ENCODE measurements around the gene SNX8.

SNX8 gene

DNA sequence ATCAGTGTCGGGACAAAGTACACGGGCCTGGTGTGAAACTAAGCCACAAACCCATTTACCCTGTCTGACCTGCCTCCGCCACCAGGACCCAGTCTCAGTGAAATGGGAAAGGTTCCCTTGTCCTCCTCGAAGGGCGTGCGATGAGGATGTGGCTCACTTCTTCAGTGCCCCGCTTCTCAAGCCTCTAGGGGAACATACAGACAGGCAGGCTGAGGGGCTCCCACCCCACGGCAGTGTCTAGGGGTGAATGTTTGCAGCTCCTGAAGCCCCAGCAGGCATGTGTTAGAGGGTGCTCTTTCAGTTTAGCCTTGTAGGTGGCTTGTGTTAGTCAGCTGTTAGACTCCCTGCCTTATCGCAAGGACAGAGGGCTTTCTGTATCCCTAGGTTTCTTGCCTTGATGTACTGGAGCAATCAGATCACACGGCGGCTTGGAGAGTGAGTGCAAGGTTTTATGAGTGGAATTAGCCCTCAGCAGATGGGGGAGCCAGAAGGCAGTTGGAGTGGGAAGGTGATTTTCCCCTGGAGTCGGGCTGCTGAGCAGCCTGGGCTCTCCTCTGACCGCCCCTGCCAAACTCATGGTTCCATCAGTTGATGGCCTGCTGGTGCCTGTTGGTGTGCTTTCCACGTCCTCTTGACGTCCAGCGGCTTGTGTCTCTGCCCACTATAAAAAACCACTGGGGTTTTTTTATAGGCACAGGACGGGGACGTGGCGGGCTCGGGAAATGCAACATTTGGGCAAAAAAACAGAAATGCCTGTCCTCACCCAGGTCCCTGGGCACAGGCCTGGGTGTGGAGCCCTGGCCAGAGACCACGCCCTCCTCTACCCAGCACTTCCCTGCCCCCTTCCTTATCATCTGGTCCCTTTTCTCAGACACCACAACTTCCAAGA, 71.5 kb downstream of the SNX8 start:
- DNase-seq: no peak

DNA sequence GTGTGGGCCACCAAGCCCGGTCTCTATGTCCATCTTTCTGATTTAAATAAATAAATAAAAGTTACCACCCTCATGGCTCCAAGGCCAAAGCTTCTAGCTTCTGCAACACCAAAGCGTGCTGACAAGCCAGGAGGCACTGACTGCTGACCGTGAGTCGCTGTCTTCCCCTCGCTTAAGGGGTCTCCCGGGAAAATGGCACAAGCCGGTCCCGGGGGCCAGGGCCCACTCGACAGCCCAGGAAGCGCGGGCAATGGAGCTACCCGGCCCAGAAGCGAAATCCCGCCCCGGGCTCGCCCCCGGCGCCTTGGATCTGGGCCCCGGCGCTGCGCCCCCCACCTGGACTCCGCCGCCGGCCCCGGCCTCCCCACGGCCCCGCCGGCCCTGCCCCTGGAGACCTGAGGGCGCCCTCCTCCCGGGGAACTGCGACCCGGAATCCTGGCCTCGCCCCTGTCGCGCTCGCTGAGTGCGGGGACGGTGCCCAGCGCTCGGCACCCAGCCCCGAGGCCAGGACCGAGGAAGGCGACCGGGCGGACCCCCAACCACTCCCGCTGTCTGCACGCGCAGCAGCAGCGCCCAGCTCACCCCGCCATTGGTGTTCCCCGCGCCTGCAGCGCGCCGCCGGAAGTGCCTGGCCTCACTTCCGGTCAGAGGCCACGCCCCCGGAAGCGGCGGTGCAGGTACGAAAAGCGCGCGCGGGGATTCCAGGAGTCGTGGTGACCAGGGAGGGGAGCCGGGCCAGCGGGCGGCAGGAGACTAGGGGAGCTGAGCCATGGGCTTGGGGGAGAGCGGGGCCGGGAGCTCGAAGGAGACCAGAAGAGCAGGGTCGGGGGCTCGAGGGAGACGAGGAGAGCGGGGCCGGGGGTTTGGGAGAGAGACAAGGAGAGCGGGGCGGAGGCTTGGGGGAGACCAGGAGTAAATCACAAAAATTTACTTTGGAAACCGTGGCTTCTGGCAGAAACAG, 72.4 kb downstream of the SNX8 start, which contains the start of the genes MRM2 and NUDT1:
Gene MRM2 (minus strand): TSS at position 626 of the 961 bp plus-strand sequence. CDS start 36 bp downstream, at position 590.
Gene NUDT1 (plus strand): TSS at position 647 of the 961 bp plus-strand sequence. CDS start 2,349 bp downstream, outside the sequence.
- peak; percentile 74 for DNase-seq

DNA sequence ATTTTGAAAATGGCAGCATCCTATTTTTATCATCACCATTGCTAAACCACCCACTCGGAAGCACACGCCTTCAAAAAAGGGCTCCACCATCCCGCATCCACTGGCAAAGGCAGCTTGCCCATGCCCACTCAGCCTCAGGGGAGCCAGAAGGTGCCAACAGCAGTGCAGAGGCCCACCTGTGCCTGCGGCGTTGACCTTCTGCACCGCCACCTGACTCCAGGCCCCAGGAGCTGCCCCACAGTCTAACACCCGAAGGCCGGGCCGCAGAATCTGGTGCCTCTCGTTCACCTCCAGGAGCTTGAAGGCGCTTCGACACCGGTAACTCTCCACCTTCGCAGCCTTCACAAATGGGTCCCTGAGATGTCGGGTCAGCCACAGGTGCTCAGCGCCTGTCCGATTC, 75.0 kb downstream of the SNX8 start:
- DNase-seq: no peak

DNA sequence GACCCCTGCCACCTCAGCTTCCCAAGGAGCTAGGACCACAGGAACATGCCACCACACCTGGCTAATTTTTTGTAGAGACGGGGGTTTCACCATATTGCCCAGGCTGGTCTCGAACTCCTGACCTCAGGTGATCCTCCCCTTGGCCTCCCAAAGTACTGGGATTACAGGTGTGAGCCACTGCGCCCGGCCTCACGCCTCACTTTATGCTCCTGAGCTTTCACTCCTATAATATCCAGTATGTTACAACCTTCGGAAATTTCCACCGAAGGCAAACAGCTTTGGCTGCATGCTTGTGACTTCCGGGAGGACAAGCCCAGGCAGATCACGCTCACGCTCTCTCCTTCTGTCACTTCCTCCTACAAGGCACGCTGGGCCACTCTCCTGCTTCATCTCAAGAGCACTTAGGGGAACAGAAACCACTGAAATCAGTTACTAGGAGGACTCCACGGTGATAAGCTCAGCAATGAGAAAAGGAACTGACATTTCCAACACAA, 77.1 kb downstream of the SNX8 start:
- no peak for DNase-seq

DNA sequence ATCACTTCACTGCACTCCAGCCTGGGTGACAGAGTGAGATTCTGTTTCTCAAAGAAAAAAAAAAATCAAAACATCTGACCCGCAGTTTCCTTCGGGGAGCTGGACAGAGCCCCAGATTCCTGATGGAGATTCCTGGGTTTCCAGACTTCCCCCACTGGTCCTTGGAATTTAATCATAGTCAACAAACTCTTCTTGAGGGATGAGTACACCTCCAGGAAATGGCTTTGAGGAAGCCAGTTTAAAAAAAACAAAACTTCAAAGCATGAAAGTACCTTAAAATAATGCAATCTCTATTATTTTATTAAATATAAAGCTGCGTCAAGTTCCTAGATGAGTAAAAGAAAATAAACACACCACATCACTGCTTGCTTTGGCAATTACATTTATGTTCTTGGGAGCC, 80.3 kb downstream of the SNX8 start:
- DNase-seq: no peak

DNA sequence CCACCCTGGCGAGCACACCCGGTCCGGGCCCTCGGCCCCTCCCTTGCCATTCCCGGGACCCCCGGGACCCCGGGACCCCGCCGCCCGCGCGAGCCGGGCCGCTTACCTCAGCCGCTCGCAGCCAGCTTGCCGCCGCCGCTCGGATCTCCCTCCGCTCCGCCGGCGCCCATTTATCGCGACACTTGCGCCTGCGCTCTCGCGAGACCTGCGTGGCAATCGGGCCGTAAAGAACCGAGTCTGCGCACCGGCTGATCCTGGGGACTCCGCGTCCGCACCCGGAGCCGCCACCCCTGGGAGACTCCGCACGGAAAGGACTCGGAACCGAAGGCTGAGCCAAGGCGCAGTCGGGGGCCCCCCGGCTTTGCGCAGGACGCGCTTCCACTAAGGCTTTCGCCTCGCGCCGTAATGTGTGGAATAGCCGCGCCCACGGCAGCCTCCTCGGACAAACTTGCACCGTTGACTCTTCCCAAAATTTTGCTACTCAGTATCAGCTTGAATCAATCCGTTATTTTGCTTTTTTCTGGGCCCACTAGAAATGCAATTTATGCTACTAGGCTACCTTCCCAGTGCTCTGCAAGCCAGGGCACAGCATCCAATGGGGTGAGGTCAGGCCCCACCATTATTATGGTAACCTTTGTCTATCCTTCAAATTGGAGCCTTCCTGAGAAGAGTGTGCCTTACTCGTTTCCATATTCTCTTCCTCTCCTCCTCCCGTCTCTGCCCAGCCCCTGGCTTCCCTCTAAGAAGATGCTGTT, 81.3 kb downstream of the SNX8 start, which contains the start of gene MAD1L1:
Gene MAD1L1 (minus strand): TSS at position 180 of the 755 bp plus-strand sequence. CDS start 2,812 bp downstream, outside the sequence.
- DNase-seq: peak; percentile 79

DNA sequence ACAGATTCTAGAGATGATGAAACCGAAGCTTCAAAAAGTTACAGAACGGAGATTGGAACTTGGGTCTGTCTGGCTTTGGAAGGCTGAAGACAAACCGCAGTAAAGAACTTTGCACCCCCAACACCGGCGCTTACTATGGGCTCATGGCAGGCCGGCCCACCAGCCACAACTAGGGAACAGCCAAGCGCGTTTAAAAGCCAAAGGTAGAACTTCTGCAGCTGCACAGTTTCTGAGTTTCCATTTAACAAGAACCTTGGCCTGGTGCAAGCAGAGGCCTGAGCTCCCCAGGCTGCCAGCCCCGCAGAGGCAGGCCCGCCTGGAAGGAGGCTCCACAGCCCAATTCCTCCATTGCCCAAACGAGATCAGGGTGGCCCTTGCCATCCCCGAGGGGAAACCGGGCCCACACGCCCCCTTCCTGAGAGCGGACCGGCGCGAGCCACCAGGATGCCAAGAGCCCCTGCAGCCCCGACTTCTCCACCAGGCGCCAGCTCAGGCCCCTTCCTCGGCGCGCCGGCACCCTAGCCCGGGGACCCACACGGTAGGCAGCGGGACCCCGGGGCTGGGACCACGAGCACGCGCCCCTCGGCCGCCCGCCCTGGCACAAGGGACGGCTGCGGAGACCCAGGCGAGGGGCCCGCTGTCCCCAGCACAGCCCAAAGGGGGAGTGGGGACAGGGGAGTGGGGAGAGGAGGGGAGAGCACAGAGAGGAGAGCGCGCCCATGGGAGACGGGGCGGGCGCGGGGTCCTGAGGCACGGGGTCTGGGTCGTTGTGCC, 82.1 kb downstream of the SNX8 start:
- no peak for DNase-seq

DNA sequence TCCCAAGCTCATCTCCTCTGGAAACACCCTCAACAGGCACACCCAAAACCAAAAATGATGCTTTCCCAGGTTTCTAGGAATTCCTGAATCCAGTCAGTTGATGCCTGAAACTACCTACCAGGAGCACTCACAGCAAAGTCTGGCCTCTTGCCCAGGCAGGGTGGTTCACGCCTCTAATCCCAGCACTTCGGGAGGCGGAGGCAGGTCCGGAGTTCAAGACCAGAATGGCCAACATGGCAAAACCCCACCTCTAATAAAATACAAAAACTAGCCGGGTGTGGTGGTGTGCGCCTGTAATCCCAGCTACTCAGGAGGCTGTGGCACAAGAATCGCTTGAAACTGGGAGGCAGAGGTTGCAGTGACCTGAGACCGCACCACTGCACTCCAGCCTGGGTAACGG, 83.4 kb downstream of the SNX8 start:
- no peak for DNase-seq

DNA sequence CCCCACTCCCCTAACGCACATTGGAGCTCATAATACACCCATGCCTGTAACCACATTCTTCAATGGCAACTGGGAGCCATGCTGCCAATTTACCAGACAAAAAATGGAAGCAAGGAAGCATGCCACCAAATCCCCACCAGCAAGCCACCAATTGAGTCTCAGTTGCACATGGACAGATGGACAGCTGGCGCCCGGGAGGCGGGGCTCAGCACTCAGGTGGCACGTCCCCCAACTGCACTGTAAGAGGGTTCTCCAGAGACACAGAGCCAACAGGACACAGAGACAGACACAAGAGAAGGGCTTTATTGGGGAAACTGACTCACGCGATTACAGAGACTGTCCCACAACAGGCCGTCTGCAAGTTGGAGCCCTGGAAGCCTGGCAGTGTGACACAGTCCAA, 84.0 kb downstream of the SNX8 start:
- no peak for DNase-seq

DNA sequence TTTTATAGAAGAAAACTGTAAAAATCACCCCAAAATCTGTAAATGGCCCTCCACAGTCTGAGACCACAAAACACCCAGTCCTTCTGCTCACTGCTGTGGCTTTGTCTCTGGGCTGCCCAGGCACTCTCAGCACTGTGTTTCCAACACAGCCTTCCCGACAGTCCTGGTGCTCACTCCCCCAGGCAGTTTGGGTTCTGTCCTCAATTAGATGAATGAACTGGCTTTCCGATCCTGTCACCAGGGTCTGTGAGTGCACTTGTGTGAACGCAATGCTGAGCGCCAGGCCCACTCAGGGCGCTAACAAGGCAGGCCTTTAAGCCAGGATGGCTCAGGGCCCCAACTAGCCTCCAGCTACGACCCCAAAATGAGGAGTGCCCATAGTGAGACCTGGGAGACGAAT, 84.8 kb downstream of the SNX8 start:
- no peak for DNase-seq

DNA sequence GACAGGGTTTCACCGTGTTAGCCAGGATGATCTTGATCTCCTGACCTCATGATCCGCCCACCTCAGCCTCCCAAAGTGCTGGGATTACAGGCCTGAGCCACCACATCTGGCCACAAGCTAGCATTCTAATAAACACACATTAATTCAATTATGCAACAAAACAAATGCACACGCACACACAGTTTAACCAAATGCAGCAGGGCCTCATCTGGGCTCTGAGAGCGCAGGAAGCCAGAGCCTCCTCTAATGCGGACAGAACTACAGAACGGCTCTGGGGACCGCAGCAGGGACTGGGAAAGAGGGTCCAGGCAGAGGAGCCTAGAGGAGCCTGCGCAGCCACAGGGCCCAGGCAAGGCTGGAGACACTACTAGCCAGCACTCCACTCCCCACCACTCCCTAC, 85.3 kb downstream of the SNX8 start:
- DNase-seq: no peak

DNA sequence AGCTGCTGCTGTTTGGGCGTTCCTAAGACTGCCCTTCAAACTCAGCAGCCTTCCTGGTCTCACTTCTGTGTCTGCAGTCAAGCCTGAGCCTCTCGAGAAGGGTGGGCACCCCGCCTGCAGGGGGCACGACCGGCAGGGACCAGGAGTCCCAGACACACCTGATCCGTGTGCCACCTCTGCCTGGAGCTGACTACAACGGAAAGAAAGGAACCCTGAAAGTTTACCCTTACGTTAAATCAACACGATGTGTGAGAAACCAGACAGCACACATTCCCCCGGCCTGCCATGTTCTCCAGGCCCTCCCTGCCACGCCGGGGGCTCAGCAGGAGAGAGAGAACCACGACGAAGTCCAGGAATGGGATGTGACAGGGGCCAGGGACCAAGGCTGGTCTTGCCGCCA, 86.5 kb downstream of the SNX8 start:
- DNase-seq: no peak

DNA sequence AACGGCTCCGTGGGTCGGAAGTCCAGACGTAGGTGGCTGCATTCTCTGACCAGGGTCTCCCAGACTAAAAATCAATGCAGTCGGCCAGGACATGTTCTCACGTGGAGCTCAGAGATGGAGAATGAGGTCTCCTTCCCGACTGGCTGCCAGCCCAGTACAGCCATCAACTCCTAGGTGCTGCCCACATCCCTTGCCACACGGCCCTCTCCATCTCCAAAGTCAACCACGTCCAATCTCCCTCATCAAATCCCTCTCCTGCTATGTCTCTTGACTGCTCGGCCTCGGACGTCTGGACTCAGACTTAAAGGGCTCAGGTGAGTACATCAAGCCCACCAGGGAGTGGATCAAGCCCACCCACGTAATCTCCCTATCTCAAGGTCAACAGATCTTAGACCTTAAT, 88.4 kb downstream of the SNX8 start:
- DNase-seq: no peak

DNA sequence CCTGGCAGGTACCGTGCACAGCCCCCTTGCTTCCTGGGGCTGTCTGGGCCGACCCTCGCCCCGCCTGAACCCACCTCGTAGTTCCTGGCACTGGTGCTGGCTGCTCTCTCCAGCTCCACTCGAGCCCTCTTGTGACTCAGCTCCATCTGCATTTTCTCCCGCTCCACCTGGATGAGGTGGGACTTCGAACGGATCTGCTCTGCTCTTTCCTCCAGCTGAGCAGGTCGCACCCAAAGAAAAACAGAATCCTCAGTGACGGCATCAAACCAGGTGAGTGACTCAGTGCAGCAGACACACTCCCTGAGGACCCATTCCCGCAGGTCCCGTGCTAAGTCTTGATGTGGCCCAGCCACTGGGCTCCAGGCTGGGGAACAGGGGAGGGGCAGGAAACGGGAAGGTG, 88.9 kb downstream of the SNX8 start:
- no peak for DNase-seq

DNA sequence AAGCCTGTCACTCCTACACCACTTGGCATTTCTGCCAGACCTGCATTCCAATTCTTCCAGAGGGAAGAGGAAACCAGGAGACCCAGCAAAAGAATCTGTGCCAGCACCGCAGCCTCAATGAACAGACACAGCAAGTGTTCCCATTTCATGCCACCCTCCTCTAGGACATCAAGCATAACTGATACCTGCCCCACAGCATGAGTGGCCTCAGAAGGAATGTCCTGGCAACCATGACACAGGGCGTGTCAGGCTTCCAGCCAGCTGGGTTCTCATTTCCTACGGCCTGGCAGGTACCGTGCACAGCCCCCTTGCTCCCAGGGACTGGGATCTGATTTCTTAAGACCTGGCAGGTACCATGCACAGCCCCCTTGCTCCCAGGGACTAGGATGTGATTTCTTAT, 89.3 kb downstream of the SNX8 start:
- no peak for DNase-seq

DNA sequence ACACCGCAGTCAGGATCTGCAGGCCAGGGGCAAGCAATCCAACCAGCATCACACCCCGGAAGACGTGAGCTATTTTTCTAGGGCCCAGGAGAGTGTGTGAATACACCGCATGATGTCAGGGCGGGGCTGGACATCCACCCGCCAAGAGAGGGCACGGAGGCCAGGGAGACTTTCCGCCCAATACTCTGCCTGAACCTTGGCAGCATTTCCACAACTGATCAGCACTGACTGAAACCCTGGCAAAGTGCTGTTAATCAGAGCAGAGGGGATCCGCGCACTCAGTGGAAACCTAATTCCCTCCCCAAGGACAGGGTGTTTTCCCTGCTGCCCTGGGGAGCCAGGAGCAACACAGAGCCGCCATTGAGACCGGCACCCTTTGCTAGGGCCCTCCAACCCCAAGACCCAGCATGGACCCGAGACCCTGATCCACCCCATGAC, 89.7 kb downstream of the SNX8 start:
- DNase-seq: no peak

DNA sequence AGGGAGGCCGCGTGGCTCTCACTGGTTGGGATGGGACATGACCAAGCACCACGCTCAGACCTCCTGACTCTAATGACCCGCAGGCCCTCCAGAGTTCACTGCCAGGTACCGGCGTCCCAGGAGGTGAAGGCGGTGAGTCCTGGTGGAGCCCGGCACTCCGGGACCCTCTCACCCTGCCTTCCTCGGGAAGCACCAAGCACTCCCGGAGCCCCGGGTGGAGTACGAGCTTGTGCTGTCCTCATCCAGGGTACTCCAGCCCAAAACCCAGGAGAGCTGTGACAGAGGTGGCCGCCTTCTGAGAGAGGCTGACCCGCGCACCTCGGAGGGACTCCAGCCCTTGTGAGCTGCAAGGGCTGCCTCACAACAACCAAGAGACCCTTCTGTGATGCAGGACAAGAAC, 90.9 kb downstream of the SNX8 start:
- DNase-seq: no peak

DNA sequence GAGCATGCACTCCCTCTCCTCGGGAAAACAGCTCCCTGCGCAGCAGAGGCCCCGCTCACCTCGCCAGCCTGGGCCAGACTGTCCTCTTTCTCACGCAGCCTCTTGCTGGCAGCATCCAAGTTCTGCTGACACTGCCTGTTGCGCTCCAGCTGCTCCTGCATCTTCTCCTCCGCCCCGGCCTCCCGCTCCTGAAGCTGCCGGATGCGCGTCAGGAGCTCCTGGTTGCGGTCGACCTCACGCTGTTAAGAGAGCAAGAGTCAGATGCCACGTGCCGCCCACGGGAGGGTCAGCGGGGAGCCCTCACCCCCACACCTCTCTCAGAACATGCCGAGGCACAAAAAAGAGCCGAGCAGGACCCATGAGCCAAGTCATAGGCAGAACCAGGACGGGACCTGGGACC, 91.7 kb downstream of the SNX8 start:
- no peak for DNase-seq

DNA sequence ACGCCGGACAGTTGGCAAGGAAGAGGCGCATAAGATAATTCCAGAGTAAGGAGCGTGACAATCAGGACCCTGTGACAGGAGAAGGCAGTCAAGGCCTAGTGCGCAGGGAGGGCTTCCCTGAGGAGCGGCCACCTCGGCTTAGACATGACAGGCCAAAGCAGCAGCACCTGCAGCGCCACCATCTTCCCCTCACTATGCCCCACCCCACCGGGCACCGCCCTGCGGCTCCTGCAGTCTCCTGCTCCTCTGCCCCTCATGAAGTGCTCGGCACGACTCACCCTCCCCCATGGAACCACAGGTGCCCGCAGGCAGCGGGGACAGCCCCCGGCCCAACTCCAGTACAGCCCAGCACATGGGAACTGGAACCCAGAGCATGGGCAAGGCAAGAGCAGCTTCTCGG, 93.3 kb downstream of the SNX8 start:
- no peak for DNase-seq

DNA sequence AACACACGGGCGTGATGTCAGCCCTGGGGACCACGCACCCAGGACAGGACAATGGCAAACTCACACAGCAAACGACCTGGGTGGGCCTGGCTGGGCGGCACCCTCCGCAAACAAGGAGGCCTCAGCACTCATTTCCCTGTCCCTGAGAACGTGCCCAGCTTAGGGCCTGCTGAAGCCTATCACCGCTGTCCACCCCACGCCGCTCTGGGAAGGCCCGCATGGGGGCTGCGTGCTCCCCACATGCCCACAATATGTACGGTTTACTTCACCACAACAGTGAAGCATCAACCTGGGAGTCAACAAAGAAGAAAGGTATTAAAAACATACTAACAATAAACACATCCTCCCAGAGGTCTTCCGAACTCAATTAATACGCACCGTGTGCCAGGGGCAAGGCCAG, 93.7 kb downstream of the SNX8 start:
- no peak for DNase-seq

DNA sequence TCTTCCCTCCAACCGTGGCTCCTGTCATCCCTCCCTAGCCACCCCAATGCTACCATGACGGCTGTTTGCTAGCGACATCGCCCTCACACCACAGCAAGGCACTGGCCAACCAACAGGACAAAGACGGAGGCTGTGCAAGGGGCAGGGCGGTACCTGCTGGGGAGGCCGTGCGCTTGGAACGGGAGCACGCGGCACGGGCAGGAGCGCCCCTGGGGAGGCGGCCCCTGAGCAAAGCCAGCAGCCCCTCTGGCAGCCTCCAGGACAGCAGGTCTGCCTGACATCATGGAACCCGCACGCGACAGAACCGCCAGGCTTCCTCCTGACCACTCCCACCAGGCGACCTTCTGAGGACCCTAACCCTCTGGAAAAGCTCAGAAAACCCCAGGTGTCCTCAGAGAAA, 94.2 kb downstream of the SNX8 start:
- DNase-seq: no peak

DNA sequence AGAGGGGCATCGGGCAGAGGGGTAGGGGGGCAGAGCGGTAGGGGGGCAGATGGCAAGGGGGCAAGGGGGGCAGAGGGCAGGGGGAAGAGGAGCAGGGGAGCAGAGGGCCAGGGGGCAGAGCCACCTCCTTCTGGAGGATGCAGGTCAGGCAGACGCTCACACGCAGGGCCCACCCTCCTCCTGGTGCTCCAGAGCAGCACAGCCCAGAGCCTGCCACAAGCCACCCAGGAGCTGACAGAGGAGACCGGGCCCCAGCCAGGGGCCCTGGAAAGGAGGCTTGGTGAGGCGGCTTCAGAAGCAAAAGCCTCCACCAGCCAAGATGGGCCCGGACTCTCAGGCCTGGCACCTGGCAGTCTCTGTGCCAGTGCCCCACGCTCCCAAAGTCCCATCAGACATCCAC, 94.6 kb downstream of the SNX8 start:
- DNase-seq: no peak
